H1 (cell line): ENCODE data around the gene TCF4. TPM values are rescaled to one million over a fixed set of nuclear protein-coding genes. Genes with fewer than 3 reads are reported as not detected.
A peak's percentile ranks its signal among the peaks of the same experiment; 100 is the strongest.

Experiments
- CTCF ChIA-PET: fragments of 300-600 bp; sonication (Branson Sonifier 250); formaldehyde crosslinking; loops from one replicate; lab custom pipeline; 2021; ENCODE audit not compliant: partially characterized antibody; lab: Charles Lee
- POLR2A ChIA-PET: fragments of 300-600 bp; sonication (Branson Sonifier 250); formaldehyde crosslinking; loops from one replicate; lab custom pipeline; 2021; ENCODE audit warnings: inconsistent platforms; ENCODE audit not compliant: partially characterized antibody; lab: Charles Lee
- DNase-seq, 2 experiments: peaks; one replicate each; pipeline versions ENCODE4 v3.0.0 to v3.0.0-alpha.2; 2010 to 2022; ENCODE audit warnings: low spot score in 2 of 2, low read depth in 1 of 2, mixed read lengths in 1 of 2
- FAIRE-seq: peaks from 2 replicates; lab custom pipeline; 2011; peaks lifted over from hg19 to GRCh38; lab: Jason Lieb, UNC
- H2AFZ ChIP-seq: 2 replicates; pipeline ENCODE4 v1.8.1; 2012; ENCODE audit warnings: low read length, inconsistent platforms
- H2AK5ac ChIP-seq: 2 replicates; pipeline ENCODE4 v1.6.1; 2013; ENCODE audit warnings: low read depth, low read length
- H2BK120ac ChIP-seq: replicated peaks from 2 replicates; pipeline ENCODE3; 2013; ENCODE audit warnings: low read depth, low read length, inconsistent platforms
- H2BK12ac ChIP-seq: 2 replicates; pipeline ENCODE4 v1.6.1; 2013; ENCODE audit warnings: low read depth, low read length
- H2BK15ac ChIP-seq: 2 replicates; pipeline ENCODE4 v1.6.1; 2013; ENCODE audit warnings: low read length
- H2BK20ac ChIP-seq: 2 replicates; pipeline ENCODE4 v1.6.1; 2013; ENCODE audit warnings: low read length
- H2BK5ac ChIP-seq: 2 replicates; pipeline ENCODE4 v1.6.1; 2013; ENCODE audit warnings: low read depth, low read length
- H3K14ac ChIP-seq: 2 replicates; pipeline ENCODE4 v1.6.1; 2013; ENCODE audit warnings: inconsistent platforms; ENCODE audit not compliant: insufficient read length
- H3K18ac ChIP-seq: 2 replicates; pipeline ENCODE4 v1.6.1; 2013; ENCODE audit warnings: low read length; ENCODE audit errors: extremely low read depth
- H3K23ac ChIP-seq: 2 replicates; pipeline ENCODE4 v1.6.1; 2013; ENCODE audit warnings: inconsistent platforms; ENCODE audit not compliant: insufficient read length
- H3K23me2 ChIP-seq: 2 replicates; pipeline ENCODE4 v1.6.1; 2013; ENCODE audit warnings: low read depth, low read length
- H3K27ac ChIP-seq: 2 replicates; pipeline ENCODE4 v1.6.1; 2011; ENCODE audit warnings: low read depth, low read length, inconsistent platforms
- H3K27me3 ChIP-seq, 4 experiments: replicated peaks in 1 of 4; 1 replicate in 1 of 4; 2 replicates in 3 of 4; pipeline versions ENCODE4 v1.6.1 to v1.8.1; 2011 to 2013; ENCODE audit warnings: low read length in 3 of 4, mild to moderate bottlenecking in 3 of 4, inconsistent platforms in 2 of 4, mixed read lengths in 2 of 4, moderate library complexity in 1 of 4; ENCODE audit not compliant: control insufficient read depth in 3 of 4, insufficient read depth in 3 of 4; ENCODE audit errors: extremely low read depth in 1 of 4
- H3K36me3 ChIP-seq, 4 experiments: 2 replicates each; pipeline versions ENCODE4 v1.6.1 to v1.8.1; 2011 to 2013; ENCODE audit warnings: mild to moderate bottlenecking in 4 of 4, low read length in 3 of 4, moderate library complexity in 2 of 4, control low read depth in 1 of 4, inconsistent platforms in 1 of 4; ENCODE audit not compliant: insufficient read depth in 4 of 4, control insufficient read depth in 2 of 4
- H3K4ac ChIP-seq: replicated peaks from 2 replicates; pipeline ENCODE3; 2013; ENCODE audit warnings: low read length, low read depth, mixed read lengths, inconsistent platforms; ENCODE audit not compliant: insufficient read length
- H3K4me1 ChIP-seq, 4 experiments: replicated peaks in 1 of 4; 1 replicate in 1 of 4; 2 replicates in 3 of 4; pipeline versions ENCODE4 v1.6.1 to v1.8.1; 2011 to 2013; ENCODE audit warnings: low read length in 3 of 4, inconsistent platforms in 2 of 4, mixed read lengths in 1 of 4; ENCODE audit not compliant: insufficient read depth in 4 of 4, control insufficient read depth in 3 of 4
- H3K4me2 ChIP-seq, 2 experiments: 2 replicates each; pipeline versions ENCODE4 v1.6.1 to v1.8.1; 2011 to 2013; ENCODE audit warnings: low read depth in 2 of 2, low read length in 2 of 2, control low read depth in 1 of 2, inconsistent platforms in 1 of 2, mild to moderate bottlenecking in 1 of 2; ENCODE audit not compliant: insufficient read depth in 1 of 2
- H3K4me3 ChIP-seq, 4 experiments: fragments of 200-600, 300-600 bp in 1 of 4; sonication (generic), shearing (Covaris generic), sonication (Bioruptor Twin) in 1 of 4; 2 replicates each; pipeline versions ENCODE4 v1.5.1 to v1.8.1; 2011 to 2016; ENCODE audit warnings: low read length in 4 of 4, low read depth in 3 of 4, control low read depth in 2 of 4, inconsistent platforms in 2 of 4, mild to moderate bottlenecking in 2 of 4, mixed read lengths in 1 of 4, moderate library complexity in 1 of 4; ENCODE audit not compliant: insufficient read depth in 2 of 4; ENCODE audit errors: extremely low read depth in 1 of 4
- H3K56ac ChIP-seq: replicated peaks from 2 replicates; pipeline ENCODE3; 2013; ENCODE audit warnings: low read depth, mild to moderate bottlenecking, mixed read lengths, low read length, inconsistent platforms; ENCODE audit not compliant: insufficient read length
- H3K79me1 ChIP-seq: 2 replicates; pipeline ENCODE4 v1.6.1; 2013; ENCODE audit warnings: low read depth, low read length, control low read depth
- H3K79me2 ChIP-seq, 2 experiments: 2 replicates each; pipeline versions ENCODE4 v1.6.1 to v1.8.1; 2012 to 2013; ENCODE audit warnings: low read length in 2 of 2, mild to moderate bottlenecking in 2 of 2, inconsistent platforms in 1 of 2; ENCODE audit not compliant: insufficient read depth in 2 of 2, control insufficient read depth in 1 of 2
- H3K9ac ChIP-seq, 4 experiments: replicated peaks in 1 of 4; 1 replicate in 1 of 4; 2 replicates in 3 of 4; pipeline versions ENCODE4 v1.6.1 to v1.8.1; 2011 to 2013; ENCODE audit warnings: low read depth in 3 of 4, low read length in 3 of 4, control low read depth in 2 of 4, mild to moderate bottlenecking in 2 of 4, moderate library complexity in 2 of 4, inconsistent platforms in 1 of 4; ENCODE audit errors: extremely low read depth in 1 of 4
- H3K9me3 ChIP-seq, 2 experiments: 2 replicates each; pipeline versions ENCODE4 v1.6.1 to v1.8.1; 2012 to 2013; ENCODE audit warnings: mild to moderate bottlenecking in 2 of 2, moderate library complexity in 2 of 2, control low read depth in 1 of 2, inconsistent platforms in 1 of 2, low read depth in 1 of 2, low read length in 1 of 2, mixed read lengths in 1 of 2; ENCODE audit not compliant: insufficient read depth in 2 of 2
- H4K20me1 ChIP-seq, 2 experiments: replicated peaks in 1 of 2; 2 replicates each; pipeline versions ENCODE3 to v1.8.1; 2011 to 2013; ENCODE audit warnings: inconsistent platforms in 2 of 2, low read length in 2 of 2, mild to moderate bottlenecking in 1 of 2; ENCODE audit not compliant: insufficient read depth in 2 of 2, control insufficient read depth in 1 of 2
- H4K5ac ChIP-seq: 2 replicates; pipeline ENCODE4 v1.6.1; 2013; ENCODE audit warnings: low read length, low read depth, mixed read lengths, inconsistent platforms; ENCODE audit not compliant: insufficient read length
- H4K8ac ChIP-seq: 2 replicates; pipeline ENCODE4 v1.8.0; 2013; ENCODE audit warnings: mild to moderate bottlenecking, moderate library complexity, low read length, inconsistent platforms; ENCODE audit not compliant: insufficient read depth; ENCODE audit errors: extremely low read depth
- H4K91ac ChIP-seq: replicated peaks from 2 replicates; pipeline ENCODE3; 2013; ENCODE audit warnings: low read length, mixed read lengths, inconsistent platforms; ENCODE audit not compliant: insufficient read length
- ASH2L ChIP-seq: fragments of 200-600, 300-600 bp; sonication (generic); IDR thresholded peaks from one replicate; pipeline ENCODE4 v1.7.1; 2017; ENCODE audit warnings: low read length
- CBX8 ChIP-seq: fragments of 300-800, 300-1000 bp; sonication (generic); IDR thresholded peaks from 2 replicates; pipeline ENCODE4 v1.7.1; 2016; ENCODE audit warnings: low read depth, low read length, borderline replicate concordance
- CTCF ChIP-seq, 3 experiments: IDR thresholded peaks; 1 replicate in 2 of 3; 2 replicates in 1 of 3; pipeline versions ENCODE4 v1.5.1 to v1.6.1; 2011; ENCODE audit warnings: low read length in 3 of 3, mild to moderate bottlenecking in 3 of 3, inconsistent platforms in 2 of 3, low read depth in 1 of 3, moderate library complexity in 1 of 3; ENCODE audit not compliant: insufficient read depth in 1 of 3; ENCODE audit errors: control extremely low read depth in 1 of 3
- EP300 ChIP-seq, 2 experiments: IDR thresholded peaks; 1 replicate in 1 of 2; 2 replicates in 1 of 2; pipeline ENCODE4 v1.6.1; 2011 to 2012; ENCODE audit warnings: low read depth in 2 of 2, low read length in 2 of 2, mild to moderate bottlenecking in 2 of 2, borderline replicate concordance in 1 of 2, inconsistent platforms in 1 of 2, moderate library complexity in 1 of 2
- JUND ChIP-seq: IDR thresholded peaks from 2 replicates; pipeline ENCODE4 v1.6.1; 2011; ENCODE audit warnings: mild to moderate bottlenecking, improper control_type of control experiment, low read length
- KDM1A ChIP-seq: fragments of 200-600, 300-600 bp; sonication (generic); IDR thresholded peaks from 2 replicates; pipeline ENCODE4 v1.7.1; 2016; ENCODE audit warnings: mild to moderate bottlenecking, low read length, borderline replicate concordance
- RBBP5 ChIP-seq: IDR thresholded peaks from 2 replicates; pipeline ENCODE4 v1.7.1; 2012; ENCODE audit warnings: low read depth, mild to moderate bottlenecking, inconsistent platforms, low read length, moderate library complexity, borderline replicate concordance
- WGBS, 2 experiments: shearing (Covaris generic) in 1 of 2; methylation state at CpG; one replicate each; pipeline versions ENCODE4 v1.1.6 to v1.1.7; 2013 to 2015; ENCODE audit warnings: low lambda C conversion rate in 2 of 2, mixed read lengths in 2 of 2, inconsistent platforms in 1 of 2, low coverage in 1 of 2, missing lambda C conversion rate in 1 of 2; ENCODE audit not compliant: insufficient replicate concordance in 2 of 2, insufficient coverage in 1 of 2, insufficient read length in 1 of 2; ENCODE audit errors: extremely low coverage in 1 of 2, missing lambda C conversion rate in 1 of 2; 5-methylcytosine and 5-hydroxymethylcytosine counted together
- polyA plus RNA-seq, 7 experiments: library from polyadenylated mRNA; depleted of rRNA in 3 of 7; stranded (reverse) in 5 of 7; unstranded in 2 of 7; fragments of >200 nt in 5 of 7; fragments of 200-250 nt in 2 of 7; gene quantifications; 1 replicate in 5 of 7; 2 replicates in 1 of 7; 4 replicates in 1 of 7; pipeline versions ENCODE4 v1.2.1 to v1.2.3, GENCODE V29; 2011 to 2013; ENCODE audit warnings: missing spikeins in 2 of 7, mixed read lengths in 2 of 7
- total RNA-seq: library from RNA; stranded (reverse); fragmentation: NEBNext Ultra II Directional; extraction: Animal tissue kit (Norgen Biotek cat#: 25700); gene quantifications from 2 replicates; pipeline ENCODE4 v1.2.1, GENCODE V29; 2021

TCF4 gene
- total and polyA plus RNA-seq, 2 of the 8 experiments (the other 6 are each of a cell fraction or from before 2014, with no cell fraction given): 59.3 to 118 TPM

GRCh38 chr18:55321265-55322177 is 266.5 kb downstream of the TCF4 start:
- Histone ChIP-seq H3K14ac (no peak overlapping the region), H2BK12ac (no peak overlapping the region), H4K91ac (no peak overlapping the region), H3K18ac (no peak overlapping the region), H2BK120ac (no peak overlapping the region), H3K9me3 (no peaks in the 10 kb centered on the region), H2AFZ (no peak overlapping the region), H3K23ac (no peak overlapping the region), H3K4ac (no peak overlapping the region), H3K79me2 (peaks cover 0 to 45% of the 10 kb centered on the region in 2 experiments; a peak in 2 of 4 replicates), H3K79me1 (no peaks in the 10 kb centered on the region), H2BK15ac (no peak overlapping the region), H3K36me3 (no peaks in the 10 kb centered on the region), H3K4me1 (peaks cover 0 to 9% (median 5%) of the 10 kb centered on the region in 4 experiments; a peak in 3 of 7 replicates), H3K27me3 (no peaks in the 10 kb centered on the region), H2BK5ac (no peak overlapping the region), H3K56ac (no peak overlapping the region), H2AK5ac (no peak overlapping the region), H3K4me2 (peak overlapping the region; percentile 80 to 96), H3K9ac (no peak overlapping the region), H3K23me2 (peaks cover 7% of the 10 kb centered on the region), H3K27ac (no peak overlapping the region), H3K4me3 (peak overlapping the region; percentile 61 to 73 (median 66)), H4K20me1 (peaks cover 2 to 4% of the 10 kb centered on the region in 2 experiments), H2BK20ac (no peak overlapping the region), H4K8ac (no peak overlapping the region), H4K5ac (no peak overlapping the region)
- ChIA-PET CTCF (interaction anchor here (0.7 to 2.9 kb wide), 10 partner anchors 10 to 547 kb away, joined by 3 to 14 read pairs (median 3); no protein-coding TSS in a partner anchor), POLR2A (interaction anchor here (0.7 to 1.2 kb wide), 3 partner anchors 13 to 268 kb away, joined by 3 to 4 read pairs (median 4); no protein-coding TSS in a partner anchor)
- DNase-seq (peak in 1 of 2 experiments; percentile 87), FAIRE-seq (peak; percentile 57)
- WGBS, 2 experiments: 5% methylated on average over 31 of the region's 31 CpGs; no CpG with 5 or more reads in 1 of the 2 experiments
- TF ChIP-seq RBBP5 (peak; percentile 16; the same call in 1 of the 2 replicates), CTCF (IDR thresholded peaks at IDR 0.05; ENCODE audit: control extremely low read depth in 1 of 3, insufficient read depth in 1 of 3, low read depth in 1 of 3, low read length in 3 of 3) (no peak), ASH2L (peak; percentile 53), JUND (peak; percentile 77), EP300 (IDR thresholded peaks at IDR 0.05; ENCODE audit: borderline replicate concordance in 1 of 2, low read depth in 2 of 2, low read length in 2 of 2) (peak in 1 of 2 experiments; percentile 83; a peak in 1 of 3 replicates), KDM1A (no peak), CBX8 (no peak)
